ENCODE results near the gene AATF. TPM values are rescaled to one million over a fixed set of nuclear protein-coding genes. Genes with fewer than 3 reads are reported as not detected.

AATF gene
- total RNA-seq, 1 experiment from 2014 or later, result 54.4 TPM

DNA sequence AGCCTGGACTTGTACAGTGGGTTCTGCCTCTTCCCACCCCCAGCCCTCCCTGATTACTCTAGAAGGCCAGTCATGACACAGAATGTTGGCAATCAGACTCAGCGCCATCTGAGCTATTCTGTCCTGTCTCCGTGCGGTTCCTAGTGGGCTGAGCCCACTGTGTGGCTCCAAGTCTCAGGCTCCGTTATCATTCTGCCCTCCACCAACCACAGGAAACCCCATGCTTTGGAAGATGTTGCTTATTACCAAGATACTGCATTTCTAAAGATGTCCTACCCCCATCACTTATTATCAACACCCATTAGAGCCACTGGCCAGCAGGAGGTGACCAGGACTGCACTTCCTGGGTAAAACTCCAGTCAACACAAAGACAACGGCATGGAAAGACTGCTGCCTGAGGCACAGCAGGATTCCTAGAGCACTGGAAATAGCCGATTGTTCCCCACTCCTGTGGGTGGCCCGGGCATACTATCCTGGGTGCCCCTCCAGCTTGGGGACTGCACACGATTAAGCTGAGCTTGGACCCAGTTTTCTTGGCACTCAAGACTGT lies 133.6 kb downstream of the AATF start:
- peak; percentile 41 for DNase-seq (ENCODE audit: low read depth, low spot score)
- in situ Hi-C loops (cut with HindIII; ENCODE audit: low pct_unique_long_range_greater_than_20kb, low sequenced_read_pairs), result no loop called here

- DNase-seq (ENCODE audit: low read depth, low spot score), result no peak
- in situ Hi-C loops (cut with HindIII; ENCODE audit: low pct_unique_long_range_greater_than_20kb, low sequenced_read_pairs), result no loop called here
These were observed 134.2 kb downstream of the AATF start for GRCh38 chr17:37082985-37083384.

GRCh38 chr17:37083456-37083855 lies 134.7 kb downstream of the AATF start:
- in situ Hi-C loops (cut with HindIII; ENCODE audit: low pct_unique_long_range_greater_than_20kb, low sequenced_read_pairs), result no loop called here
- DNase-seq (ENCODE audit: low read depth, low spot score), result no peak

DNA sequence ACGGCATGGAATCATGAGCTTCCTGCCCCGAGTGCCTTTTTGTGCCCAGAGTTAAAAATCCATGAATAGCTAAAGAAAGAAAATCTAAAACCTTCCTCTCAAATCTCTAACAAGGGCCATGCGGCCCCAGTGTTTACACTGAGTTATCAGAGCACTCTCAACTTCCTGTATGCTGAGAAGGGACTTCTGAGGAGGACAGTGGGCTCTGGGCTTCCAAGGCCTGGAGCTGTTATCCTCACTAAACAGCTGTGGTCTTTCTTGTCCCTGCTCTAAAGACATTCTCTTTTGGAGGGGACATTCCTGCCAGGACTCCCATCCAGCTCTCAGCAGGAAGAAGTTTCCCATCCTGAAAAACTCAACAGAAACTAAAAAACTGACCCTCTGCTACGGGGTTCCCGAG lies 135.6 kb downstream of the AATF start:
- no peak for DNase-seq (ENCODE audit: low read depth, low spot score)
- in situ Hi-C loops (cut with HindIII; ENCODE audit: low pct_unique_long_range_greater_than_20kb, low sequenced_read_pairs), result no loop called here

- in situ Hi-C loops (cut with HindIII; ENCODE audit: low pct_unique_long_range_greater_than_20kb, low sequenced_read_pairs), result no loop called here
These were observed 137.6 kb downstream of the AATF start for GRCh38 chr17:37086334-37086733.

GRCh38 chr17:37086948-37087347 lies 138.2 kb downstream of the AATF start:
- in situ Hi-C loops (cut with HindIII; ENCODE audit: low pct_unique_long_range_greater_than_20kb, low sequenced_read_pairs), result no loop called here
- no peak for DNase-seq (ENCODE audit: low read depth, low spot score)

More at GRCh38 chr17:37086334-37086733, 137.6 kb downstream of the AATF start:
- no peak for DNase-seq (ENCODE audit: low read depth, low spot score)

DNA sequence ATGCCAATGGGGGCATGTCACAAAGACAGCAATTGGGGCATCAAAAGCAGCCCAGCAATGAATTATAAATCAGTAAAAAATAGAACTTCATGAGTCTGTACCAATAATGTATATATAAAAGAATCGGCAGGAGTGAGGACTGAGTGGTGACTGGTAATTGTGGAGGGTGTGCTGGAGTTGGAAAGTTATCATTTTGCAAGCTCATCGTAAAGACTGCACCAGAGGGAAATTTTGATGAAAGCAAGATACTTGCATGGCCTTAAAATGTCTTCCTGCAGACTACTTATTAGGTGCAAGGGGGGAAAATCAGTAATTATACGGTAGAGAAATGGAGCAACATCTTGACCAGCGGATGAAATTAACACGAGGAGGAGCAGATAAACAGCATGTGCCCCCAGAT lies 138.9 kb downstream of the AATF start:
- in situ Hi-C loops (cut with HindIII; ENCODE audit: low pct_unique_long_range_greater_than_20kb, low sequenced_read_pairs), result no loop called here
- DNase-seq (ENCODE audit: low read depth, low spot score), result no peak

DNA sequence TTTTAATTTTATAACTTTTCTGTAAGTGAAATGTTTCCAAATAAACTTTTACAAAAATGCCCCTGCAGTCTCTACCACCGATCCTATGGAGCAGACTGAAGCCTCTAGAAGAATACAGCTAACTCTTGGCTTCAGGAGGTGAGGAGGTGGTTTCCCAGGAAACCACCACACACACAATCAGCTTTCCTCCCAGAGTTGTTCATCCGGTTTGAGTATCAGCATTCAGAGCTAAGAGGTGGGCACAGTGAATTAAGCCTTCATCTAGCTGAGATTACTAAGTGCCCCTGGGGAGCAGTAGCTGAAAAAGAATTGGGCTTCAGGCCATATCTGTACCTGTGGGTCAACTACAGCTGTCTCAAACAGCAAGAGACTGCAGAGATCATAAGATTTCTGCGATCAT lies 139.7 kb downstream of the AATF start:
- no peak for DNase-seq (ENCODE audit: low read depth, low spot score)
- in situ Hi-C loops (cut with HindIII; ENCODE audit: low pct_unique_long_range_greater_than_20kb, low sequenced_read_pairs), result no loop called here

DNA sequence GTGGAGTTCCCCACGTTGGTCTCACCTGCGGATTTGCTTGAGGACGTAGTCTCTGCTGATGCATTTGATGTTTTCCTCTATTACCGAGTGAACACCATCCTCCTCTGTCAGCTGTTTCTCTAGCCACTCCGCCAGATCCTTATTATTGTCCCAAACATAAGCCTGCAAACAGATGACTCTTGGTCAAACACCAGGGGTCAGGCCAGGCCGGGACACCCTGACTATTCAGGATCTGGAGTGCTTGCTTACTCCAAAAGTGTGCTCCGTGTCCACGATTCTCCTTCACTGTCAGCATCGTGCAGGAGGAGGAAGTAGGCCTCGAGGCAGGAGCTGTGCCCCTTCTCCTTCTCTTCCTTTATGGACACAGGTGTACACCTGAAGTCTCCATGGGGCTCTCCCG lies 140.2 kb downstream of the AATF start:
- in situ Hi-C loops (cut with HindIII; ENCODE audit: low pct_unique_long_range_greater_than_20kb, low sequenced_read_pairs), result no loop called here
- peak; percentile 16 for DNase-seq (ENCODE audit: low read depth, low spot score)

GRCh38 chr17:37089956-37090355 lies 141.2 kb downstream of the AATF start:
- in situ Hi-C loops (cut with HindIII; ENCODE audit: low pct_unique_long_range_greater_than_20kb, low sequenced_read_pairs), result no loop called here
- peak; percentile 53 for DNase-seq (ENCODE audit: low read depth, low spot score)

DNA sequence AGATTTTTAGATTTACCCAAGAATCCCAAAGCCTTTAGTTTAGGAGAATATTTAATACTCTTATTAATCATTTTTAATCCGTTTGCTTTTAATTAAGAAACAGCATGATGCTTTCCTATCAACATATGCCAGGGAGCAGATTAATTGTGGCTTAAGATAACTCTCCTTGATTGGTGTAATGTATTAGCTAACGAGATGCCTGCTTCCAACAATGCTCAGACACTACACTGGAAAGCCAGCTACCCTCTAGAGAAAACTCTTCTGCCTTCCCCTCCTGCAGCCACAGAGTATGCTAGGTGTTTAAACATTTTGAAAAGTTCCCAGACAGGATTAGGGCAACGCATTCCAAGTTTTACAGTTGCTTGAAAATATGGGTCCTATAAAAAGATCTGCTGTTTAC lies 142.2 kb downstream of the AATF start:
- DNase-seq (ENCODE audit: low read depth, low spot score), result no peak
- in situ Hi-C loops (cut with HindIII; ENCODE audit: low pct_unique_long_range_greater_than_20kb, low sequenced_read_pairs), result no loop called here

GRCh38 chr17:37092071-37092470 lies 143.3 kb downstream of the AATF start:
- in situ Hi-C loops (cut with HindIII; ENCODE audit: low pct_unique_long_range_greater_than_20kb, low sequenced_read_pairs), result no loop called here
- no peak for DNase-seq (ENCODE audit: low read depth, low spot score)

- no peak for DNase-seq (ENCODE audit: low read depth, low spot score)
- in situ Hi-C loops (cut with HindIII; ENCODE audit: low pct_unique_long_range_greater_than_20kb, low sequenced_read_pairs), result no loop called here
These were observed 143.9 kb downstream of the AATF start for GRCh38 chr17:37092701-37093100.

DNA sequence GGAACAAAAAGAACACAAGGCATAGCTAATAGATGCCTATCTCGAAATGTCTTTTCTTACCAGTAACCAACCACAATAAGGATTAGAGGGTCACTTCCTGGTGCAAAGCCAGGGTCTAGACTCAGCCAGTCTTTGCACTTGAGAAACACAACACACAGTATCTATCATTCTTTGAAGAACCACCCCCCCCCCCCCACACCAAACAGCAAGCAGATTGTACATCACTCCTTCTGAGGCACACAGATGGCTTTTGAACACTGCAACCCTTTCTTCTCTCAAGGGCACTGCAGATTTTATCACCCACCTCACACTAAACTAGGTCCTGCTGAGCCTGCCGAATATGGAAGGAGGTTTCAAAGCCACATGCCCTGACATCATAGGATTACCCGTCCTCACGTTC lies 145.6 kb downstream of the AATF start:
- in situ Hi-C loops (cut with HindIII; ENCODE audit: low pct_unique_long_range_greater_than_20kb, low sequenced_read_pairs), result no loop called here
- peak; percentile 96 for DNase-seq (ENCODE audit: low read depth, low spot score)

DNA sequence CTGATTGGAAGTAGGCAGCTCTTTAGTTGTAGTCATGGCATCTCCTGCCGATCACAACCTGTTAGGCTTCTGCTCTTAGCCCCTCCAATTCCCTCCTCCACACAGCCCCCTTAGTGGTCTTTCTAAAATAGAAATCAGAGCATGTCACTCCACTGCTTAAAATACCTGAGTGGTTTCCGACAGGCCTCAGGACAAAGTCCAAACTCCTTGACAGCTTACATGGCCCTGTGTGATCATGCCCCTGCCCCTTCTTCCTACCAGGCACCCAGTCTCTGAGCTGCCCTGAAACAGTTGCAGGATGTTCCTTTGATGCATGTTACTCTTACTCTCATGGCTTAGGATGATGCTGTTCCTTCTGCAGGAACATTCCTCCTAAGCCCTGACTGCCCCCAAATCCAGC lies 147.3 kb downstream of the AATF start:
- no peak for DNase-seq (ENCODE audit: low read depth, low spot score)
- in situ Hi-C loops (cut with HindIII; ENCODE audit: low pct_unique_long_range_greater_than_20kb, low sequenced_read_pairs), result no loop called here

DNA sequence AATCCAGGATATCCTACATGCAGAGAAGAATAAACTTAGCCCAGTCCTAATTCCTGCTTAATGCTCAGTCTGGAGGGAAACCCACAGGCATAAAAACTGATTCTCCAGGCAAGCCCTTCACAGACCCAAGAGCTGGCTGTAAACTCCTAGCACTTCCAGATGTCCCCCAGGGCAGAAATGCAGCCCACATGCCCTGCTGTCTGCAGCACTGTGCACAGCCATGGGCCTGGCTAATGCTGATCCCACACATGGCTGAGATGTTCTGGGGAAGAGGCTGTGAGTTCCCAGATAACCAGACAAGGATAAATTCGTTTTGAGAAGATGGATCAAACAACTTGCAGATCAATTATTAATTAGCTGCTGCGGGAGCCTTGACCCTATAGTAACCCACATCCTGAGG lies 148.4 kb downstream of the AATF start:
- in situ Hi-C loops (cut with HindIII; ENCODE audit: low pct_unique_long_range_greater_than_20kb, low sequenced_read_pairs), result no loop called here
- no peak for DNase-seq (ENCODE audit: low read depth, low spot score)

- DNase-seq (ENCODE audit: low read depth, low spot score), result no peak
- in situ Hi-C loops (cut with HindIII; ENCODE audit: low pct_unique_long_range_greater_than_20kb, low sequenced_read_pairs), result no loop called here
These were observed 149.4 kb downstream of the AATF start for GRCh38 chr17:37098152-37098551.

GRCh38 chr17:37098910-37099664 lies 150.3 kb downstream of the AATF start:
- in situ Hi-C loops (cut with HindIII; ENCODE audit: low pct_unique_long_range_greater_than_20kb, low sequenced_read_pairs), result no loop called here
- DNase-seq (ENCODE audit: low read depth, low spot score), result no peak

GRCh38 chr17:37100231-37100630 lies 151.5 kb downstream of the AATF start:
- DNase-seq (ENCODE audit: low read depth, low spot score), result no peak
- in situ Hi-C loops (cut with HindIII; ENCODE audit: low pct_unique_long_range_greater_than_20kb, low sequenced_read_pairs), result no loop called here
